Hepatic stellate cell (primary cell): ENCODE measurements around the gene PROK2.

Experiments used
- DNase-seq: peaks from one replicate; pipeline ENCODE4 v3.0.0; 2011; ENCODE audit warnings: low spot score

Gene PROK2

GRCh38 chr3:71734881-71735280 is 50.1 kb downstream of the PROK2 start:
- no peak for DNase-seq

- no peak for DNase-seq
Observed at GRCh38 chr3:71733319-71733718, 51.6 kb downstream of the PROK2 start.

- DNase-seq: no peak
Observed at GRCh38 chr3:71732637-71733036, 52.3 kb downstream of the PROK2 start.

- DNase-seq: no peak
Observed at GRCh38 chr3:71728632-71729342, 56.2 kb downstream of the PROK2 start.

GRCh38 chr3:71726146-71726545 is 58.8 kb downstream of the PROK2 start:
- no peak for DNase-seq

GRCh38 chr3:71725271-71725991 is 59.5 kb downstream of the PROK2 start, which contains the start of gene EIF4E3:
TSS of gene EIF4E3 (minus strand) at chr3:71725402. CDS start at chr3:71725367, 35 bp downstream.
- DNase-seq: peak; percentile 71

GRCh38 chr3:71724584-71725270 is 60.2 kb downstream of the PROK2 start:
- DNase-seq: peak; percentile 43

- no peak for DNase-seq
Observed at GRCh38 chr3:71724171-71724453, 60.8 kb downstream of the PROK2 start.

GRCh38 chr3:71723452-71724170 is 61.3 kb downstream of the PROK2 start:
- no peak for DNase-seq

GRCh38 chr3:71722693-71723092 is 62.3 kb downstream of the PROK2 start:
- no peak for DNase-seq
